Transverse colon (tissue), 4 donors: ENCODE measurements around the gene PIK3CB. TPM values are rescaled to one million over a fixed set of nuclear protein-coding genes. Genes with fewer than 3 reads are reported as not detected.

Experiments used
- DNase-seq: peaks from one replicate; pipeline ENCODE4 v3.0.0-alpha.2; 2019
- H3K27ac ChIP-seq, 4 donors: fragments of 200-600 bp; sonication (generic); 2 replicates each; pipeline ENCODE4 v1.5.1; 2016 to 2018; ENCODE audit warnings: inconsistent platforms in 4 of 4
- H3K27me3 ChIP-seq: fragments of 200-600 bp; sonication (generic); 2 replicates; pipeline ENCODE4 v1.5.1; 2017; ENCODE audit warnings: inconsistent platforms
- H3K36me3 ChIP-seq, 4 donors: fragments of 200-600 bp; sonication (generic); 2 replicates each; pipeline ENCODE4 v1.5.1; 2017 to 2019; ENCODE audit warnings: inconsistent platforms in 4 of 4
- H3K4me1 ChIP-seq, 4 donors: fragments of 200-600 bp; sonication (generic); 2 replicates each; pipeline ENCODE4 v1.5.1; 2017 to 2020; ENCODE audit warnings: inconsistent platforms in 4 of 4
- H3K4me3 ChIP-seq, 4 donors: fragments of 200-600 bp; sonication (generic); 1 replicate in 1 of 4; 2 replicates in 3 of 4; pipeline versions ENCODE4 v1.5.1 to v1.6.1; 2017 to 2019; ENCODE audit warnings: inconsistent platforms in 4 of 4
- H3K9me3 ChIP-seq, 2 donors: fragments of 200-600 bp; sonication (generic); 2 replicates each; pipeline ENCODE4 v1.5.1; 2017 to 2019; ENCODE audit warnings: inconsistent platforms in 2 of 2
- CTCF ChIP-seq, 5 experiments: fragments of 200-600 bp in 3 of 5; fragments of 450-650 bp in 2 of 5; sonication (generic) in 3 of 5; IDR thresholded peaks; 1 replicate in 2 of 5; 2 replicates in 3 of 5; pipeline ENCODE4 v1.5.1; 2016 to 2017; ENCODE audit warnings: antibody characterized with exemption in 5 of 5, inconsistent platforms in 3 of 5, mild to moderate bottlenecking in 2 of 5, moderate library complexity in 1 of 5
- EP300 ChIP-seq: sonication (generic); formaldehyde crosslinking; IDR thresholded peaks from one replicate; pipeline ENCODE4 v1.6.1; 2017; ENCODE audit warnings: antibody characterized with exemption, low read depth
- POLR2A ChIP-seq: fragments of 450-650 bp; IDR thresholded peaks from one replicate; pipeline ENCODE4 v1.6.1; 2016; ENCODE audit warnings: antibody characterized with exemption, mild to moderate bottlenecking, moderate library complexity
- POLR2AphosphoS5 ChIP-seq, 3 donors: sonication (generic); formaldehyde crosslinking; IDR thresholded peaks; one replicate each; pipeline ENCODE4 v1.6.1; 2016; ENCODE audit warnings: antibody characterized with exemption in 3 of 3
- WGBS, 2 donors: methylation state at CpG; one replicate each; pipeline ENCODE4 v1.1.5; 2018; ENCODE audit warnings: low coverage in 1 of 2; 5-methylcytosine and 5-hydroxymethylcytosine counted together
- in situ Hi-C, 4 donors: fragments of 200-750 bp; cut with MboI; loops; one replicate each; pipeline versions ENCODE4 v1.15.0 to v1.15.1; 2017; ENCODE audit warnings: low sequenced_read_pairs in 3 of 4, low pct_ligation_motif_present in 1 of 4, low pct_unique_long_range_greater_than_20kb in 1 of 4
- intact Hi-C: fragments of 100-400 bp; cut with DNase I; formaldehyde crosslinking; loops from one replicate; pipeline ENCODE4 v1.15.1; 2023; ENCODE audit warnings: low total_unique reads
- total RNA-seq, 4 donors: library from RNA; depleted of rRNA; stranded (reverse); fragments of >200 nt; gene quantifications; one replicate each; pipeline ENCODE4 v1.1.0, GENCODE V29; 2016

Gene PIK3CB
- total RNA-seq, 4 donors from 2014 or later, result 52.4 to 98.4 (median 76.0) TPM

GRCh38 chr3:138817695-138818094, 17.0 kb downstream of the PIK3CB start:
- WGBS, 2 donors, result 83 to 88% methylated on average over 2 to 3 of the region's 3 CpGs
- H3K27ac ChIP-seq, result no peak overlapping the region
- no peaks in the 10 kb centered on the region for H3K9me3 ChIP-seq
- TF ChIP-seq EP300, result no peak
- TF ChIP-seq POLR2AphosphoS5 (IDR thresholded peaks at IDR 0.05), result no peak
- TF ChIP-seq POLR2A, result no peak
- no peak for TF ChIP-seq CTCF (IDR thresholded peaks at IDR 0.05)
- in situ Hi-C loops, result no loop called here
- DNase-seq, result no peak
- intact Hi-C loops, result no loop called here
- no peak overlapping the region for H3K4me3 ChIP-seq
- no peaks in the 10 kb centered on the region for H3K36me3 ChIP-seq
- H3K4me1 ChIP-seq, result peaks cover 0 to 9% (median 3%) of the 10 kb centered on the region in 4 donors
- H3K27me3 ChIP-seq, result no peaks in the 10 kb centered on the region

GRCh38 chr3:138812806-138813205, 21.9 kb downstream of the PIK3CB start:
- Histone ChIP-seq H3K4me1 (peaks cover 0 to 29% (median 9%) of the 10 kb centered on the region in 4 donors), H3K36me3 (no peaks in the 10 kb centered on the region), H3K27ac (no peak overlapping the region), H3K9me3 (no peaks in the 10 kb centered on the region), H3K27me3 (no peaks in the 10 kb centered on the region), H3K4me3 (no peak overlapping the region)
- intact Hi-C loops (no loop called here), in situ Hi-C loops (no loop called here)
- no peak for DNase-seq
- TF ChIP-seq EP300, result no peak
- no peak for TF ChIP-seq CTCF (IDR thresholded peaks at IDR 0.05)
- TF ChIP-seq POLR2AphosphoS5 (IDR thresholded peaks at IDR 0.05), result no peak
- TF ChIP-seq POLR2A, result no peak
- 67 to 95% methylated on average over 1 to 2 of the region's 2 CpGs for WGBS, 2 donors

- in situ Hi-C loops, result no loop called here
- WGBS, 2 donors, result 44 to 63% methylated on average over 4 to 6 of the region's 6 CpGs
- peak; percentile 38 for DNase-seq
- Histone ChIP-seq H3K27ac (peak overlapping the region; percentile 57 to 69 (median 66)), H3K4me1 (peaks cover 0 to 28% (median 9%) of the 10 kb centered on the region in 4 donors), H3K36me3 (no peaks in the 10 kb centered on the region), H3K4me3 (peak overlapping the region in 1 of 4 donors; percentile 25), H3K27me3 (no peaks in the 10 kb centered on the region), H3K9me3 (no peaks in the 10 kb centered on the region)
- TF ChIP-seq POLR2A (no peak), POLR2AphosphoS5 (IDR thresholded peaks at IDR 0.05) (no peak), EP300 (no peak), CTCF (IDR thresholded peaks at IDR 0.05) (no peak)
- intact Hi-C loops, result no loop called here
These were observed 25.1 kb downstream of the PIK3CB start for GRCh38 chr3:138809500-138810256.

GRCh38 chr3:138806376-138807080, 28.2 kb downstream of the PIK3CB start:
- H3K9me3 ChIP-seq, result no peaks in the 10 kb centered on the region
- intact Hi-C loops (no loop called here), in situ Hi-C loops (no loop called here)
- H3K4me1 ChIP-seq, result peaks cover 0 to 40% (median 9%) of the 10 kb centered on the region in 4 donors
- H3K4me3 ChIP-seq, result no peak overlapping the region
- TF ChIP-seq EP300 (no peak), POLR2AphosphoS5 (IDR thresholded peaks at IDR 0.05) (no peak), CTCF (IDR thresholded peaks at IDR 0.05) (no peak), POLR2A (no peak)
- 57 to 72% methylated on average over 3 of the region's 3 CpGs for WGBS, 2 donors
- no peak for DNase-seq
- no peaks in the 10 kb centered on the region for H3K27me3 ChIP-seq
- no peak overlapping the region for H3K27ac ChIP-seq
- H3K36me3 ChIP-seq, result no peaks in the 10 kb centered on the region
